DOHH2 (cell line): ENCODE measurements around the gene FDXR.

Experiments
- H3F3A ChIP-seq: fragments of 200-600 bp; sonication (generic), shearing (Covaris generic); 2 replicates; pipeline ENCODE4 v1.6.0; 2016; ENCODE audit warnings: antibody characterized with exemption, mild to moderate bottlenecking; ENCODE audit not compliant: control insufficient read depth, insufficient read depth
- H3K27ac ChIP-seq: fragments of 200-600 bp; sonication (generic); 2 replicates; pipeline ENCODE4 v1.5.1; 2014; ENCODE audit warnings: low read depth, mild to moderate bottlenecking, low read length, moderate library complexity
- H3K27me3 ChIP-seq: fragments of 200-600 bp; sonication (generic); 2 replicates; pipeline ENCODE4 v1.6.1; 2014; ENCODE audit warnings: mild to moderate bottlenecking, low read length, mixed read lengths; ENCODE audit not compliant: control insufficient read depth
- H3K36me3 ChIP-seq: fragments of 200-600 bp; sonication (generic); 2 replicates; pipeline ENCODE4 v1.6.1; 2014; ENCODE audit warnings: mild to moderate bottlenecking, low read length, moderate library complexity, mixed read lengths; ENCODE audit not compliant: control insufficient read depth
- H3K4me1 ChIP-seq: fragments of 200-600 bp; sonication (generic); 2 replicates; pipeline ENCODE4 v1.6.1; 2014; ENCODE audit warnings: mild to moderate bottlenecking, low read length, mixed read lengths; ENCODE audit not compliant: control insufficient read depth
- H3K4me2 ChIP-seq: fragments of 200-600 bp; sonication (generic); 2 replicates; pipeline ENCODE4 v1.6.0; 2014; ENCODE audit warnings: mild to moderate bottlenecking, low read length, moderate library complexity
- H3K4me3 ChIP-seq: fragments of 200-600 bp; sonication (generic); 2 replicates; pipeline ENCODE4 v1.5.1; 2014; ENCODE audit warnings: mild to moderate bottlenecking, low read length, mixed read lengths
- H3K79me2 ChIP-seq: fragments of 200-600 bp; sonication (generic); 2 replicates; pipeline ENCODE4 v1.6.1; 2014; ENCODE audit warnings: mild to moderate bottlenecking, low read length, mixed read lengths; ENCODE audit not compliant: control insufficient read depth
- H3K9me2 ChIP-seq: fragments of 200-600 bp; sonication (generic); replicated peaks from 2 replicates; pipeline ENCODE4 v1.6.1; 2014; ENCODE audit warnings: mild to moderate bottlenecking, low read length, mixed read lengths; ENCODE audit not compliant: control insufficient read depth
- H3K9me3 ChIP-seq: fragments of 200-600 bp; sonication (generic); 2 replicates; pipeline ENCODE4 v1.6.1; 2014; ENCODE audit warnings: antibody characterized with exemption, low read length, mixed read lengths; ENCODE audit not compliant: control insufficient read depth, insufficient read depth
- H4K20me1 ChIP-seq: fragments of 200-600 bp; sonication (generic); 2 replicates; pipeline ENCODE4 v1.6.0; 2014; ENCODE audit warnings: low read depth, mild to moderate bottlenecking, antibody characterized with exemption, low read length, moderate library complexity; ENCODE audit not compliant: control insufficient read depth, insufficient read depth
- EZH2phosphoT487 ChIP-seq: fragments of 200-600 bp; sonication (generic); IDR thresholded peaks from 2 replicates; pipeline ENCODE4 v1.6.1; 2017; ENCODE audit warnings: borderline replicate concordance, mild to moderate bottlenecking, antibody characterized with exemption, low read length, moderate library complexity, mixed read lengths
- TF ChIP-seq, protein P1 (sequence below): fragments of 200-600 bp; sonication (generic); IDR thresholded peaks from one replicate; pipeline ENCODE4 v1.5.1; 2014; ENCODE audit warnings: antibody characterized with exemption, mild to moderate bottlenecking, low read depth, low read length; ENCODE audit not compliant: poor library complexity, severe bottlenecking

The FDXR gene

DNA sequence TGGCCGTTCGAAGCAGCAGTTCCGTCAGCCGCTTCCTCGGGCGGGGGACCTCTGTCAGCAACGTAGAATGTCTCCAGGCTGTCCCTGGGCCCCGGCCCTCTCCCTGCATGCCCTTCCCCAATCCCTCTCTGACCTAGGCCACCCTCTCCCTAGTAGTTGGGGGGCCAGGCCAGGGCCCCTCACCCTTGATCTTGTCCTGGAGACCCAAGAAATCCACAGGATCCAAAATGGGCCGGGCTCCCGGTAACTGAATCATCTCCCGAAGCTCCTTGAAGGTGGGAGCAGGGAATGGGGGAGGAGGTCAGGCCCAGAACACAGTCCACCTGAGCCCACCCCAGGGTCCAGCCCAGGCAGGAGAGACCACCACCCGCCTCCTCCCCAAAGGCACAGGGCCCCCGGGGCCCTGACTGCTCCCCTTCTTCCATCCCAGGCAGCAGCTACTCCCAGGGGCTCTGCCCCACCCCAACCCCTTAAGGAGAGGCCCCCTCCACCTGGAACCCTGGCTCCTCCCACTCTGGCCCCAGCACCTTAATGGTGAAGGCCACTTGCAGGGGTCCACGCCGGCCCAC is 8.4 kb downstream of the FDXR start:
- Histone ChIP-seq H3F3A (0 out of 2 replicates have a peak, but pooled peaks cover 2% of the 10 kb centered on the region), H3K4me1 (peaks cover 8% of the 10 kb centered on the region), H3K27me3 (peaks cover 21% of the 10 kb centered on the region), H3K27ac (no peak overlapping the region), H4K20me1 (no peaks in the 10 kb centered on the region), H3K79me2 (no peaks in the 10 kb centered on the region), H3K36me3 (no peaks in the 10 kb centered on the region), H3K9me2 (no peaks in the 10 kb centered on the region), H3K4me2 (no peak overlapping the region), H3K4me3 (no peak overlapping the region), H3K9me3 (no peaks in the 10 kb centered on the region)
- TF ChIP-seq, protein P1, sequence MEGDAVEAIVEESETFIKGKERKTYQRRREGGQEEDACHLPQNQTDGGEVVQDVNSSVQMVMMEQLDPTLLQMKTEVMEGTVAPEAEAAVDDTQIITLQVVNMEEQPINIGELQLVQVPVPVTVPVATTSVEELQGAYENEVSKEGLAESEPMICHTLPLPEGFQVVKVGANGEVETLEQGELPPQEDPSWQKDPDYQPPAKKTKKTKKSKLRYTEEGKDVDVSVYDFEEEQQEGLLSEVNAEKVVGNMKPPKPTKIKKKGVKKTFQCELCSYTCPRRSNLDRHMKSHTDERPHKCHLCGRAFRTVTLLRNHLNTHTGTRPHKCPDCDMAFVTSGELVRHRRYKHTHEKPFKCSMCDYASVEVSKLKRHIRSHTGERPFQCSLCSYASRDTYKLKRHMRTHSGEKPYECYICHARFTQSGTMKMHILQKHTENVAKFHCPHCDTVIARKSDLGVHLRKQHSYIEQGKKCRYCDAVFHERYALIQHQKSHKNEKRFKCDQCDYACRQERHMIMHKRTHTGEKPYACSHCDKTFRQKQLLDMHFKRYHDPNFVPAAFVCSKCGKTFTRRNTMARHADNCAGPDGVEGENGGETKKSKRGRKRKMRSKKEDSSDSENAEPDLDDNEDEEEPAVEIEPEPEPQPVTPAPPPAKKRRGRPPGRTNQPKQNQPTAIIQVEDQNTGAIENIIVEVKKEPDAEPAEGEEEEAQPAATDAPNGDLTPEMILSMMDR = no peak
- TF ChIP-seq EZH2phosphoT487 = no peak

- TF ChIP-seq, protein P1 = no peak
- no peak for TF ChIP-seq EZH2phosphoT487
- Histone ChIP-seq H3K9me3 (no peaks in the 10 kb centered on the region), H3F3A (0 out of 2 replicates have a peak, but pooled peaks cover 2% of the 10 kb centered on the region)
These were observed 9.1 kb downstream of the FDXR start for GRCh38 chr17:74863420-74864296.

GRCh38 chr17:74862919-74863318 is 9.9 kb downstream of the FDXR start:
- H3K4me1 ChIP-seq = peaks cover 8% of the 10 kb centered on the region
- peaks cover 30% of the 10 kb centered on the region for H3K27me3 ChIP-seq
- no peaks in the 10 kb centered on the region for H3K9me2 ChIP-seq
- TF ChIP-seq, protein P1 = no peak
- TF ChIP-seq EZH2phosphoT487 = no peak
- no peaks in the 10 kb centered on the region for H3K79me2 ChIP-seq
- H3K4me2 ChIP-seq = no peak overlapping the region
- H3K36me3 ChIP-seq = no peaks in the 10 kb centered on the region
- no peak overlapping the region for H3K4me3 ChIP-seq
- H3K27ac ChIP-seq = no peak overlapping the region
- no peaks in the 10 kb centered on the region for H4K20me1 ChIP-seq
- H3F3A ChIP-seq = 0 out of 2 replicates have a peak, but pooled peaks cover 2% of the 10 kb centered on the region
- H3K9me3 ChIP-seq = no peaks in the 10 kb centered on the region

More at GRCh38 chr17:74863420-74864296, 9.1 kb downstream of the FDXR start:
- Histone ChIP-seq H3K9me2 (no peaks in the 10 kb centered on the region), H3K79me2 (no peaks in the 10 kb centered on the region), H3K27ac (no peak overlapping the region), H3K4me2 (no peak overlapping the region), H3K27me3 (peaks cover 28% of the 10 kb centered on the region), H3K4me3 (no peak overlapping the region), H3K4me1 (peaks cover 8% of the 10 kb centered on the region), H3K36me3 (no peaks in the 10 kb centered on the region), H4K20me1 (no peaks in the 10 kb centered on the region)
